Caco-2 (cell line): ENCODE data around the gene KIF19. TPM values are rescaled to one million over a fixed set of nuclear protein-coding genes. Genes with fewer than 3 reads are reported as not detected.

Experiments used
- BruUV-seq: library from RNA; stranded (reverse); fragments of 400-500 nt; replicated peaks from 2 replicates; lab custom pipeline; 2021; lab: Mats Ljungman, UMichigan
- CTCF ChIA-PET: fragments of 300-600 bp; sonication (Branson Sonifier 250); formaldehyde crosslinking; loops from one replicate; lab custom pipeline; 2022; ENCODE audit warnings: antibody characterized with exemption; lab: Charles Lee
- POLR2A ChIA-PET: fragments of 300-600 bp; sonication (Branson Sonifier 250); formaldehyde crosslinking; loops from one replicate; lab custom pipeline; 2022; ENCODE audit warnings: antibody characterized with exemption; lab: Charles Lee
- DNase-seq, 2 experiments: peaks; one replicate each; pipeline versions ENCODE4 v3.0.0 to v3.0.0-alpha.2; 2020 to 2022
- H3K27me3 ChIP-seq: replicated peaks from 2 replicates; pipeline ENCODE4 v1.6.0; 2011; ENCODE audit warnings: low read length; ENCODE audit not compliant: control insufficient read depth, insufficient read depth
- H3K36me3 ChIP-seq: 2 replicates; pipeline ENCODE4 v1.5.1; 2011; ENCODE audit warnings: low read length; ENCODE audit not compliant: control insufficient read depth, insufficient read depth
- H3K4me1 ChIP-seq: fragments of 250-450 bp; sonication (Bioruptor Pico); 2 replicates; pipeline ENCODE4 v1.5.1; 2020; ENCODE audit warnings: mild to moderate bottlenecking
- H3K4me3 ChIP-seq: 2 replicates; pipeline ENCODE4 v1.5.1; 2011; ENCODE audit warnings: low read depth, mild to moderate bottlenecking, control low read depth, low read length
- H3K9me3 ChIP-seq: fragments of 250-450 bp; sonication (Bioruptor Pico); 2 replicates; pipeline ENCODE4 v1.5.1; 2020; ENCODE audit warnings: mild to moderate bottlenecking, moderate library complexity
- H3K27ac Mint-ChIP-seq: one replicate; pipeline ENCODE4 v1.8.0; 2022; ENCODE audit warnings: mixed read lengths; ENCODE audit not compliant: unreplicated experiment
- H3K27me3 Mint-ChIP-seq: one replicate; pipeline ENCODE4 v1.8.0; 2022; ENCODE audit warnings: mixed read lengths; ENCODE audit not compliant: insufficient read depth, unreplicated experiment
- H3K36me3 Mint-ChIP-seq: one replicate; pipeline ENCODE4 v1.8.0; 2022; ENCODE audit warnings: mild to moderate bottlenecking, mixed read lengths; ENCODE audit not compliant: insufficient read depth, unreplicated experiment
- H3K4me1 Mint-ChIP-seq: one replicate; pipeline ENCODE4 v1.8.0; 2022; ENCODE audit warnings: low read depth, mixed read lengths; ENCODE audit not compliant: unreplicated experiment
- H3K4me3 Mint-ChIP-seq: one replicate; pipeline ENCODE4 v1.8.0; 2022; ENCODE audit warnings: mild to moderate bottlenecking, moderate library complexity, mixed read lengths; ENCODE audit not compliant: unreplicated experiment
- H3K9me3 Mint-ChIP-seq: one replicate; pipeline ENCODE4 v1.8.0; 2022; ENCODE audit warnings: mixed read lengths; ENCODE audit not compliant: unreplicated experiment
- intact Hi-C: fragments of 100-400 bp; cut with micrococcal nuclease; formaldehyde crosslinking; loops from one replicate; pipeline ENCODE4 v1.10.0; 2022; ENCODE audit not compliant: unreplicated experiment
- total RNA-seq: library from RNA; stranded (reverse); gene quantifications from 2 replicates; pipeline ENCODE4 v1.2.3, GENCODE V29; 2022
- TF ChIP-seq, protein P1 (sequence below), 2 experiments: fragments of 200-600 bp in 1 of 2; IDR thresholded peaks; 1 replicate in 1 of 2; 2 replicates in 1 of 2; pipeline versions ENCODE4 v1.5.1 to v1.8.0; 2011 to 2022; ENCODE audit warnings: antibody characterized with exemption in 1 of 2, control low read depth in 1 of 2, inconsistent platforms in 1 of 2, low read depth in 1 of 2, low read length in 1 of 2, mild to moderate bottlenecking in 1 of 2, moderate library complexity in 1 of 2; ENCODE audit not compliant: insufficient read depth in 1 of 2, severe bottlenecking in 1 of 2, unreplicated experiment in 1 of 2

Gene KIF19
- total RNA-seq, 1 experiment from 2014 or later, result not detected

DNA sequence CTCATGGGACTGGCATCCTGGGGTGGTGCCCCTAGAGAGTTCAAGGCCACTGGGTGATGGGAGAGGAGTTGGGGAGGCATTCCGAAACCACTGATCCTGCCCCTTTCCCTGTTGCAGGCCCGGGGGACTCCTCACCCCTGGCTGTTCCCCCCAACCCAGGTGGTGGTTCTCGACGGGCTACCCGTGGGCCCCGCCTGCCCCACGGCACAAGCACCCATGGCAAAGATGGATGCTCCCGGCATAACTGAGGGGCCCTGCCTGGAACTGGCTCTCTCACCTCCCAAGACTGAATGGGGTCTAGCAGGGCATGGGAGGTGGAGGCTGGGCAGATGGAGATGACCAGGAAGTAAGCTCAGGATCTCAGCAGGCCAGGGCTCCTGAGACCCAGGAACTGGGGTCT, 29.0 kb downstream of the KIF19 start:
- ChIA-PET POLR2A (no interaction called here), CTCF (interaction anchor here (0.6 kb wide), 1 partner anchor 394 kb away, joined by 4 read pairs; no protein-coding TSS in a partner anchor)
- no peak for DNase-seq
- no peaks in the 10 kb centered on the region for H3K9me3 ChIP-seq
- no TSS peak for BruUV-seq
- H3K27me3 ChIP-seq, result no peaks in the 10 kb centered on the region
- H3K36me3 Mint-ChIP-seq, result no peaks in the 10 kb centered on the region
- peaks cover 15% of the 10 kb centered on the region for H3K27me3 Mint-ChIP-seq
- H3K9me3 Mint-ChIP-seq, result no peaks in the 10 kb centered on the region
- no peaks in the 10 kb centered on the region for H3K4me1 ChIP-seq
- TF ChIP-seq, protein P1, sequence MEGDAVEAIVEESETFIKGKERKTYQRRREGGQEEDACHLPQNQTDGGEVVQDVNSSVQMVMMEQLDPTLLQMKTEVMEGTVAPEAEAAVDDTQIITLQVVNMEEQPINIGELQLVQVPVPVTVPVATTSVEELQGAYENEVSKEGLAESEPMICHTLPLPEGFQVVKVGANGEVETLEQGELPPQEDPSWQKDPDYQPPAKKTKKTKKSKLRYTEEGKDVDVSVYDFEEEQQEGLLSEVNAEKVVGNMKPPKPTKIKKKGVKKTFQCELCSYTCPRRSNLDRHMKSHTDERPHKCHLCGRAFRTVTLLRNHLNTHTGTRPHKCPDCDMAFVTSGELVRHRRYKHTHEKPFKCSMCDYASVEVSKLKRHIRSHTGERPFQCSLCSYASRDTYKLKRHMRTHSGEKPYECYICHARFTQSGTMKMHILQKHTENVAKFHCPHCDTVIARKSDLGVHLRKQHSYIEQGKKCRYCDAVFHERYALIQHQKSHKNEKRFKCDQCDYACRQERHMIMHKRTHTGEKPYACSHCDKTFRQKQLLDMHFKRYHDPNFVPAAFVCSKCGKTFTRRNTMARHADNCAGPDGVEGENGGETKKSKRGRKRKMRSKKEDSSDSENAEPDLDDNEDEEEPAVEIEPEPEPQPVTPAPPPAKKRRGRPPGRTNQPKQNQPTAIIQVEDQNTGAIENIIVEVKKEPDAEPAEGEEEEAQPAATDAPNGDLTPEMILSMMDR (IDR thresholded peaks at IDR 0.05; ENCODE audit: insufficient read depth in 1 of 2, low read depth in 1 of 2, low read length in 1 of 2, severe bottlenecking in 1 of 2, unreplicated experiment in 1 of 2), result no peak
- intact Hi-C loops, result no loop called here
- H3K4me3 ChIP-seq, result no peak overlapping the region
- no peak overlapping the region for H3K27ac Mint-ChIP-seq
- H3K36me3 ChIP-seq, result no peaks in the 10 kb centered on the region
- no peak overlapping the region for H3K4me3 Mint-ChIP-seq
- no peaks in the 10 kb centered on the region for H3K4me1 Mint-ChIP-seq

DNA sequence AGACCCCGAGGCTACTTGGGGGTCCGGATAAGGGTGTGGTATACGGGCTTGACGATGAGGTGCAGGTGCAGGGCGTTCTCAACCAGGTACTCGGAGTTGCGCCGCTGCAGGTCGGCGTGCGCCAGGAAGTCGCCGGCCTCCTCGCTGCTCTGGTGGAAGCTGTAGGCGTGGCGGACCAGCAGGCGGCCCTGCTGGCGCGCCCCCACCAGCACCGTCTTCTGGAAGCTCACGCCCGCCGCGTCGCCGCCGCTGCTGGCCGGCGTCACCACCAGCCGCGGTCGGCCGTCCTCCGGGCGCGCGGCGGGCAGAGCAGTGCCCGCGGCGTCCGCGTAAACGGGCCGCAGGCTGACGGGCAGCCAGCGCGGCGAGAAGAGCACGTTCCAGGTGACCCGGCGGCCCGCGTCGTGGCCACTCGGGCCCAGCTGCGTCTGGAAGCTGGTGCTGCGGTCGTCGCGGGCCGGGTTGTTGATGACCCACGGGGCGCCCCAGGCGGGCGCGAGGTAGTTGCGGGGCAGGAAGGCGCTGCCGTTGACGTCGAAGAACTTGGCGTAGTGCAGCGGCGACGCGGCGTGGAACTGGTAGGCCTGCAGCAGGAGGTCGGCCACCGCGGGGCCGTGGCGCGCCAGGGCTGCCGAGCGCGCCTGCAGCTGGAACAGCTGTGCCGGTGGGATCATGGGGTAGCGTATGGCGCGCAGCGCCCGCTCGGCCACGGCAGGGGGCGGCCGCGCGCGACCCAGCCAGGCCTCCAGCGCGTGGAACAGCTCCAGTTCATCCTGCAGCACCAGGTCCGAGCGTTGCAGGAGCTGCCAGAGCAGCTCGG, 30.8 kb downstream of the KIF19 start:
- Mint-ChIP-seq H3K36me3 (no peaks in the 10 kb centered on the region), H3K27me3 (peaks cover 11% of the 10 kb centered on the region), H3K4me1 (no peaks in the 10 kb centered on the region), H3K9me3 (no peaks in the 10 kb centered on the region), H3K4me3 (peak overlapping the region; percentile 40), H3K27ac (no peak overlapping the region)
- Histone ChIP-seq H3K4me3 (peak overlapping the region; percentile 33), H3K36me3 (no peaks in the 10 kb centered on the region), H3K4me1 (no peaks in the 10 kb centered on the region), H3K27me3 (no peaks in the 10 kb centered on the region; the same call in 1 of the 2 replicates), H3K9me3 (no peaks in the 10 kb centered on the region)
- intact Hi-C loops, result no loop called here
- ChIA-PET POLR2A (no interaction called here), CTCF (interaction anchor here (0.7 to 1.4 kb wide), 5 partner anchors 10 to 22 kb away, joined by 3 to 4 read pairs (median 3); partner anchors contain the start of gene GPR142)
- DNase-seq, result peak in 1 of 2 experiments; percentile 37
- no TSS peak for BruUV-seq
- TF ChIP-seq, protein P1 (IDR thresholded peaks at IDR 0.05; ENCODE audit: insufficient read depth in 1 of 2, low read depth in 1 of 2, low read length in 1 of 2, severe bottlenecking in 1 of 2, unreplicated experiment in 1 of 2), result no peak

DNA sequence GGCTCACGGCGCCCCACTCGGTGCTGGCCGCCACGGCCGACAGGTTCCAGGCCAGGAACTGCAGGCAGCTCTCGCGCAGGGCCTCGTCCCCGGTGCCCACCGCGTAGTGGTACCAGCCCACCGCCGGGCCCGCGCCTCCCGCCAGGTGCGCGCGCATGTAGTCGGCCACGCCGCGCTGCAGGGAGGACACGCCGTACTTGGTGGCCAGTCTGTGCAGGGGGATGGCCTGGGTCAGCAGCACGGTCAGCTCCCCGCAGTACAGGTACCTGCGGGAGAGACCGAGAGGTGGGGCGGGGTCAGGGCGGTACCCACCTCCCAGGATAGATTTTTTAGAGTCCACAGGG, 31.4 kb downstream of the KIF19 start:
- peaks cover 11% of the 10 kb centered on the region for H3K27me3 Mint-ChIP-seq
- Histone ChIP-seq H3K4me3 (peak overlapping the region; percentile 33), H3K27me3 (no peaks in the 10 kb centered on the region; the same call in 1 of the 2 replicates), H3K4me1 (no peaks in the 10 kb centered on the region), H3K36me3 (no peaks in the 10 kb centered on the region), H3K9me3 (no peaks in the 10 kb centered on the region)
- H3K4me3 Mint-ChIP-seq, result no peak overlapping the region
- intact Hi-C loops, result no loop called here
- no peaks in the 10 kb centered on the region for H3K9me3 Mint-ChIP-seq
- no peaks in the 10 kb centered on the region for H3K36me3 Mint-ChIP-seq
- CTCF ChIA-PET, result interaction anchor here (0.7 to 1.4 kb wide), 4 partner anchors 10 to 22 kb away, joined by 3 to 4 read pairs (median 3); partner anchors contain the start of gene GPR142
- H3K4me1 Mint-ChIP-seq, result no peaks in the 10 kb centered on the region
- H3K27ac Mint-ChIP-seq, result no peak overlapping the region
- no TSS peak for BruUV-seq
- no peak for DNase-seq
- POLR2A ChIA-PET, result no interaction called here
- TF ChIP-seq, protein P1 (IDR thresholded peaks at IDR 0.05; ENCODE audit: insufficient read depth in 1 of 2, low read depth in 1 of 2, low read length in 1 of 2, severe bottlenecking in 1 of 2, unreplicated experiment in 1 of 2), result no peak
